ENCODE measurements around the gene RPS10.

RPS10 gene

GRCh38 chr6:34369385-34369784 lies 56.5 kb downstream of the RPS10 start:
- H3K9me3 ChIP-seq (ENCODE audit: low read length), result no peaks in the 10 kb centered on the region
- no peaks in the 10 kb centered on the region; the same call in 1 of the 2 replicates for H4K20me1 ChIP-seq (ENCODE audit: insufficient read depth, low read length)
- no peak overlapping the region for H3K27ac ChIP-seq (ENCODE audit: low read depth, low read length, poor library complexity, severe bottlenecking)
- H3K9me2 ChIP-seq (ENCODE audit: low read depth, low read length), result no peaks in the 10 kb centered on the region
- peaks cover 7% of the 10 kb centered on the region for H3K4me1 ChIP-seq (ENCODE audit: insufficient read depth, low read length, severe bottlenecking)
- peaks cover 52% of the 10 kb centered on the region for H3K79me2 ChIP-seq (ENCODE audit: insufficient read depth, low read length)
- H2AFZ ChIP-seq (ENCODE audit: low read length), result no peak overlapping the region
- no peaks in the 10 kb centered on the region for H3K27me3 ChIP-seq (ENCODE audit: insufficient read depth, low read length)
- no peak overlapping the region for H3K4me3 ChIP-seq (ENCODE audit: low read depth, low read length, poor library complexity, severe bottlenecking)
- H3K36me3 ChIP-seq (ENCODE audit: insufficient read depth, low read length), result peaks cover 7% of the 10 kb centered on the region
- H3K4me2 ChIP-seq (ENCODE audit: low read length), result no peak overlapping the region
- H3K9ac ChIP-seq (ENCODE audit: low read length), result no peak overlapping the region
- TF ChIP-seq CTCF (IDR thresholded peaks at IDR 0.05; ENCODE audit: low read length) (no peak), EZH2 (IDR thresholded peaks at IDR 0.05; ENCODE audit: borderline replicate concordance, low read length) (no peak)
- no peaks in the 10 kb centered on the region for H3F3A ChIP-seq (ENCODE audit: insufficient read depth, low read length)
